Thyroid gland (tissue), 4 donors: Measurements from ENCODE around the gene DDX51. TPM values are rescaled to one million over a fixed set of nuclear protein-coding genes. Genes with fewer than 3 reads are reported as not detected.

Experiments used
- DNase-seq, 2 donors: peaks; one replicate each; pipeline ENCODE4 v3.0.0-alpha.2; 2019
- H3K27ac ChIP-seq, 3 donors: fragments of 200-600 bp; sonication (generic); 1 replicate in 2 of 3; 2 replicates in 1 of 3; pipeline ENCODE4 v1.5.1; 2016 to 2019; ENCODE audit warnings: mild to moderate bottlenecking in 1 of 3, moderate library complexity in 1 of 3
- H3K27me3 ChIP-seq: fragments of 200-600 bp; sonication (generic); one replicate; pipeline ENCODE4 v1.5.1; 2019
- H3K36me3 ChIP-seq, 2 donors: fragments of 200-600 bp; sonication (generic); one replicate each; pipeline ENCODE4 v1.5.1; 2016 to 2019
- H3K4me1 ChIP-seq, 2 donors: fragments of 200-600 bp; sonication (generic); one replicate each; pipeline ENCODE4 v1.5.1; 2017 to 2019
- H3K4me3 ChIP-seq, 3 donors: fragments of 200-600 bp; sonication (generic); replicated peaks in 1 of 3; 1 replicate in 2 of 3; 2 replicates in 1 of 3; pipeline ENCODE4 v1.5.1; 2016; ENCODE audit warnings: mild to moderate bottlenecking in 1 of 3
- H3K9me3 ChIP-seq: fragments of 200-600 bp; sonication (generic); one replicate; pipeline ENCODE4 v1.5.1; 2017
- POLR2A ChIP-seq, 2 donors: fragments of 450-650 bp; IDR thresholded peaks; one replicate each; pipeline ENCODE4 v1.6.1; 2017; ENCODE audit warnings: antibody characterized with exemption in 2 of 2, mild to moderate bottlenecking in 2 of 2, moderate library complexity in 1 of 2
- WGBS, 2 donors: methylation state at CpG; one replicate each; pipeline ENCODE4 v1.1.5; 2017; 5-methylcytosine and 5-hydroxymethylcytosine counted together
- intact Hi-C: fragments of 100-400 bp; cut with DNase I; formaldehyde crosslinking; loops from one replicate; pipeline ENCODE4 v1.15.1; 2023
- total RNA-seq, 4 donors: library from RNA; depleted of rRNA; stranded (reverse); fragments of >200 nt; gene quantifications; one replicate each; pipeline ENCODE4 v1.2.3, GENCODE V29; 2016
- TF ChIP-seq, protein P1 (sequence below), 6 experiments: fragments of 200-600 bp in 3 of 6; fragments of 450-650 bp in 3 of 6; sonication (generic) in 3 of 6; IDR thresholded peaks; one replicate each; pipeline ENCODE4 v1.5.1; 2016 to 2019; ENCODE audit warnings: antibody characterized with exemption in 6 of 6, mild to moderate bottlenecking in 2 of 6, inconsistent platforms in 1 of 6, moderate library complexity in 1 of 6

The DDX51 gene
- total RNA-seq, 4 donors from 2014 or later, result 11.2 to 23.1 (median 13.7) TPM

GRCh38 chr12:132133952-132134652 is 10.0 kb downstream of the DDX51 start:
- no peaks in the 10 kb centered on the region for H3K9me3 ChIP-seq
- 55 to 66% methylated on average over 20 to 26 of the region's 27 CpGs for WGBS, 2 donors
- TF ChIP-seq POLR2A (IDR thresholded peaks at IDR 0.05), result no peak
- TF ChIP-seq, protein P1, sequence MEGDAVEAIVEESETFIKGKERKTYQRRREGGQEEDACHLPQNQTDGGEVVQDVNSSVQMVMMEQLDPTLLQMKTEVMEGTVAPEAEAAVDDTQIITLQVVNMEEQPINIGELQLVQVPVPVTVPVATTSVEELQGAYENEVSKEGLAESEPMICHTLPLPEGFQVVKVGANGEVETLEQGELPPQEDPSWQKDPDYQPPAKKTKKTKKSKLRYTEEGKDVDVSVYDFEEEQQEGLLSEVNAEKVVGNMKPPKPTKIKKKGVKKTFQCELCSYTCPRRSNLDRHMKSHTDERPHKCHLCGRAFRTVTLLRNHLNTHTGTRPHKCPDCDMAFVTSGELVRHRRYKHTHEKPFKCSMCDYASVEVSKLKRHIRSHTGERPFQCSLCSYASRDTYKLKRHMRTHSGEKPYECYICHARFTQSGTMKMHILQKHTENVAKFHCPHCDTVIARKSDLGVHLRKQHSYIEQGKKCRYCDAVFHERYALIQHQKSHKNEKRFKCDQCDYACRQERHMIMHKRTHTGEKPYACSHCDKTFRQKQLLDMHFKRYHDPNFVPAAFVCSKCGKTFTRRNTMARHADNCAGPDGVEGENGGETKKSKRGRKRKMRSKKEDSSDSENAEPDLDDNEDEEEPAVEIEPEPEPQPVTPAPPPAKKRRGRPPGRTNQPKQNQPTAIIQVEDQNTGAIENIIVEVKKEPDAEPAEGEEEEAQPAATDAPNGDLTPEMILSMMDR (IDR thresholded peaks at IDR 0.05), result no peak
- DNase-seq, result no peak
- H3K4me3 ChIP-seq, result no peak overlapping the region
- H3K36me3 ChIP-seq, result peaks cover 5 to 7% of the 10 kb centered on the region in 2 donors
- no peaks in the 10 kb centered on the region for H3K4me1 ChIP-seq
- H3K27me3 ChIP-seq, result no peaks in the 10 kb centered on the region
- intact Hi-C loops, result no loop called here
- H3K27ac ChIP-seq, result no peak overlapping the region

DNA sequence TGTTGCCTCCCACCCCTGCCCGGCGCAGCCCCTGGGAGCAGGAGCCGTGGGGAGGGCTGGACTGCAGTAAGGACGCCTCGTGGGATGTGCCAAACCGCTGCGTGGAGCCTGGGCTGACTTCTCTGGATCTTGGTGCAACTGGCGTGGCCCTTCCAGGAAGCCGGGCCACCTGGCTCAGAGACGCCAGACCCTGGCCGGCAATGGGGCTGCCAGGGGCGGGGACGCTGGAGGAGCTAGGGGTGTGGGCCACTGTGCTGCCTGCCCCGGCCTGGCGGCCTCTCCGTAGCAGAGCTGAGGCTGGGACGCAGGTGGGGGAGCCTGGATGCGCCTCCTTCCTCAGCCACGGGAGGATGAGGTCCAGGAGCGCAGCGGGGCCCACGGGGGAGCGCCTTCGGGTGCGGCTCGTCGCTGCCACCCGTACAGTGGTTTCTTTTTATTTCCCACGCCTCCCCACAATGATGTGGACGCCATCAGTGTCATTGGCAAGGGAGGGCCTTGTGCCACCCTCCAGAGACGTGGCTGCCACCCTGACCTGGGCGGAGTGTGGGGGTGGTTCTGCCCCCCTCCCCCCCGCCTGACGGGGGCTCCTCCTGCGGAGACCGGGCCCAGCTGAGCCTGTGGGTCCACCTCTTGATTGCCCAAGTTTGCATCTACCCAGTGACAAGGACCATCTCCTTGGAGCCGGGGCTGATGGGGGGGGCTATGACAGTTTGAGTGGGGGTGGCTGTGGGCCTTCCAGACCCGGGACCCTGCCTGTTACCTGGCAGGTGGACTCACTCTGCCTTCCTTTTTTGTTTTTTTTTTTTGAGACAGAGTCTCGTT is 11.3 kb downstream of the DDX51 start:
- WGBS, 2 donors, result 91 to 93% methylated on average over 11 to 18 of the region's 39 CpGs
- H3K36me3 ChIP-seq, result peaks cover 0 to 3% of the 10 kb centered on the region in 2 donors
- TF ChIP-seq POLR2A (IDR thresholded peaks at IDR 0.05), result no peak
- TF ChIP-seq, protein P1 (IDR thresholded peaks at IDR 0.05), result no peak

DNA sequence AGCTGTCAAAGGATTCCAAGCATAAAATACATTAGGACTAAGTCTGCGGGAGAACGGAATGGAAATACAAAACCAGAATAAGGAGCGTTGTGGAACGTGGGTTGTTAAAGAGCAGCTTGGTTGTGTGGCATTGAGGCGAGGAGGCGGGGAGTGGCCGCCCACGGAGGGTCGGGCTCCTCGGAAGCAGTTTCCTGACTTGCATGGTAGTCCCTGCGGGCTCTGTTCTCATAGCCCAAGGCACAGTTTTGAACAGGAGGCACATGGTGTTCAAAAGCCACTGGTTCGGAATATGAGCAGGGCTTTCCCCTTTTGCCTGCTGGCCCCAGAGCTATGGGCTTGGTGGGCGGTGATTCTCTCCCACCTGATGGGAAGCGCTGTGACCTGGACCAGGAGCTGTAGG is 12.2 kb downstream of the DDX51 start:
- Histone ChIP-seq H3K27me3 (no peaks in the 10 kb centered on the region), H3K4me3 (no peak overlapping the region), H3K9me3 (no peaks in the 10 kb centered on the region), H3K27ac (no peak overlapping the region), H3K4me1 (no peaks in the 10 kb centered on the region), H3K36me3 (peaks cover 8 to 10% of the 10 kb centered on the region in 2 donors)
- no peak for TF ChIP-seq POLR2A (IDR thresholded peaks at IDR 0.05)
- TF ChIP-seq, protein P1 (IDR thresholded peaks at IDR 0.05), result no peak
- 87 to 91% methylated on average over 14 of the region's 14 CpGs for WGBS, 2 donors
- intact Hi-C loops, result no loop called here
- DNase-seq, result no peak

More for the DNA sequence above, 11.3 kb downstream of the DDX51 start:
- no peaks in the 10 kb centered on the region for H3K27me3 ChIP-seq
- no peak for DNase-seq
- no peak overlapping the region for H3K27ac ChIP-seq
- H3K4me1 ChIP-seq, result no peaks in the 10 kb centered on the region
- H3K9me3 ChIP-seq, result no peaks in the 10 kb centered on the region
- intact Hi-C loops, result no loop called here
- H3K4me3 ChIP-seq, result no peak overlapping the region

DNA sequence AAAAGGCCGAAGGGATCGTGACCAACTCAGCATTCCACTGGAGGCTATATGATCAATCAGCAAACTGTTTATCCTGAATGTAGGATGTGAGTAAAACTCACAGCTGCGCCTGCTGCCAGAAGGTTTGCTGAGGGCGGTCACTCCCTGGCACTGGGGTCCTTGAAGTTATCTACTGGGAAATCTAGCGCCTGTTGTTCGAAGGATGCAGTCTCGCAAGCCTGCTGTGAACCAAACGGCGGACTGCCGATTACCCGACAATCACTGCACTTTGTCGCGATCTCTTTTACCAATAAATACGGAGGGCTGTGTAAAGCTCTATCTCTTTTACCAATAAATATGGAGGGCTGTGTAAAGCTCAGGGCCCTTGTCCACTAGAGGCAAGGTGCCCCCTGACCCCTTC is 12.9 kb downstream of the DDX51 start:
- Histone ChIP-seq H3K4me3 (no peak overlapping the region), H3K4me1 (no peaks in the 10 kb centered on the region)
- no peak for TF ChIP-seq POLR2A (IDR thresholded peaks at IDR 0.05)
- TF ChIP-seq, protein P1 (IDR thresholded peaks at IDR 0.05), result no peak

GRCh38 chr12:132130690-132131089 is 13.4 kb downstream of the DDX51 start:
- 97 to 99% methylated on average over 9 to 14 of the region's 14 CpGs for WGBS, 2 donors
- TF ChIP-seq, protein P1 (IDR thresholded peaks at IDR 0.05), result no peak
- TF ChIP-seq POLR2A (IDR thresholded peaks at IDR 0.05), result no peak
- no peaks in the 10 kb centered on the region for H3K4me1 ChIP-seq
- intact Hi-C loops, result no loop called here
- H3K36me3 ChIP-seq, result peaks cover 12 to 22% of the 10 kb centered on the region in 2 donors
- no peaks in the 10 kb centered on the region for H3K9me3 ChIP-seq
- H3K27me3 ChIP-seq, result no peaks in the 10 kb centered on the region
- DNase-seq, result no peak
- H3K4me3 ChIP-seq, result no peak overlapping the region
- H3K27ac ChIP-seq, result no peak overlapping the region

More for the DNA sequence above, 12.9 kb downstream of the DDX51 start:
- H3K9me3 ChIP-seq, result no peaks in the 10 kb centered on the region
- 96 to 97% methylated on average over 14 of the region's 14 CpGs for WGBS, 2 donors
- peaks cover 10 to 18% of the 10 kb centered on the region in 2 donors for H3K36me3 ChIP-seq
- intact Hi-C loops, result no loop called here
- no peak overlapping the region for H3K27ac ChIP-seq
- no peaks in the 10 kb centered on the region for H3K27me3 ChIP-seq
- no peak for DNase-seq
